Suprapubic skin (tissue), 4 donors: ENCODE results near the gene TSPO2.

Experiments
- CTCF ChIP-seq, 2 donors: fragments of 200-600 bp in 1 of 2; fragments of 450-650 bp in 1 of 2; sonication (generic) in 1 of 2; IDR thresholded peaks; one replicate each; pipeline ENCODE4 v1.5.1; 2016 to 2019; ENCODE audit warnings: antibody characterized with exemption in 2 of 2, mild to moderate bottlenecking in 1 of 2, moderate library complexity in 1 of 2
- POLR2A ChIP-seq, 2 donors: fragments of 450-650 bp; IDR thresholded peaks; one replicate each; pipeline ENCODE4 v1.6.1; 2017; ENCODE audit warnings: antibody characterized with exemption in 2 of 2, mild to moderate bottlenecking in 2 of 2, moderate library complexity in 2 of 2
- POLR2AphosphoS5 ChIP-seq, 3 donors: sonication (generic); formaldehyde crosslinking; IDR thresholded peaks; one replicate each; pipeline ENCODE4 v1.6.1; 2017; ENCODE audit warnings: antibody characterized with exemption in 3 of 3

DNA sequence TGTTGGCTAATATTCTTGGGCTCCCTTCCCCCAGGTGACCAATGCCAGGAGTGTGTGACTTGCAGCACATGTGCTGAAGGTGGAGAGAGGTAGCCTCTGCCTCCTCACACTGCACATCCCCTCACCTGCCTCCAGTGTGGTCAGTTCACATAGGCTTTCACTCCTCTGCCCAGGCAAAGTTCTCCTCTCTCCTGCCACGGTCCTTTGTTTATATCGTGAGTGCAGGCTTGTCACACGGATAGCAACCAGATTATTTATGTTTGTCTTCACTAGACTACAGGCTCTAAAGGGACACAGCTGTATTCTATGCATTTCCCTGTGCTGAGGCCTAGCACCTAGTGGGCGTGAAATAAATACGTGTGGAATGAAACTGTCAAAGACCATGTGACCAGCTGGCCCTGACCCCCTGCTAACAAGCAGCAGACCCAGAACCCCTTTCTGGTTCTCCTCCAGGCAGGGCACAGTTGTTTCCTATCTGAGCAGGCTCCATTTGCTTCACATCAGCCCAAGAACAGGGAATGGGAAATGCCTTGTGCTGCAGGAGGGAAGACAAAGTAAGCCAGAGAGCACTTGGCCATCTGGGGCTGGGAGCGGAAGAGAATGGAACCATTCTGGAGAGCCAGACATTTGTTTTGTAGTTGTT lies 45.6 kb upstream of the TSPO2 start:
- TF ChIP-seq CTCF (IDR thresholded peaks at IDR 0.05) (no peak), POLR2AphosphoS5 (IDR thresholded peaks at IDR 0.05) (no peak), POLR2A (IDR thresholded peaks at IDR 0.05) (no peak)
